Tibial nerve (tissue), 4 donors: ENCODE data around the gene MRPL44. TPM values are rescaled to one million over a fixed set of nuclear protein-coding genes. Genes with fewer than 3 reads are reported as not detected.

Experiments
- DNase-seq, 2 donors: peaks; one replicate each; pipeline ENCODE4 v3.0.0-alpha.2; 2019; ENCODE audit warnings: low spot score in 2 of 2
- H3K27ac ChIP-seq, 4 donors: fragments of 200-600 bp; sonication (generic) in 3 of 4; one replicate each; pipeline ENCODE4 v1.5.1; 2017 to 2019; ENCODE audit warnings: mild to moderate bottlenecking in 1 of 4
- H3K27me3 ChIP-seq, 2 donors: fragments of 200-600 bp; sonication (generic) in 1 of 2; one replicate each; pipeline versions ENCODE4 v1.5.1 to v1.6.0; 2017 to 2019
- H3K36me3 ChIP-seq, 3 donors: fragments of 200-600 bp; sonication (generic); one replicate each; pipeline ENCODE4 v1.5.1; 2018 to 2019
- H3K4me1 ChIP-seq, 4 donors: fragments of 200-600 bp; sonication (generic) in 3 of 4; one replicate each; pipeline ENCODE4 v1.5.1; 2017 to 2019
- H3K4me3 ChIP-seq, 4 donors: fragments of 200-600 bp; sonication (generic) in 3 of 4; one replicate each; pipeline ENCODE4 v1.5.1; 2017 to 2019; ENCODE audit warnings: mild to moderate bottlenecking in 1 of 4, moderate library complexity in 1 of 4
- H3K9me3 ChIP-seq, 4 donors: fragments of 200-600 bp; sonication (generic) in 3 of 4; one replicate each; pipeline ENCODE4 v1.5.1; 2017 to 2019
- EP300 ChIP-seq, 2 donors: sonication (generic); formaldehyde crosslinking; IDR thresholded peaks; one replicate each; pipeline ENCODE4 v1.6.1; 2017; ENCODE audit warnings: antibody characterized with exemption in 2 of 2, mild to moderate bottlenecking in 1 of 2
- POLR2A ChIP-seq, 2 donors: fragments of 450-650 bp; IDR thresholded peaks; one replicate each; pipeline ENCODE4 v1.6.1; 2017; ENCODE audit warnings: antibody characterized with exemption in 2 of 2, mild to moderate bottlenecking in 2 of 2, moderate library complexity in 2 of 2
- WGBS, 2 donors: methylation state at CpG; one replicate each; pipeline ENCODE4 v1.1.5; 2018; 5-methylcytosine and 5-hydroxymethylcytosine counted together
- total RNA-seq, 4 donors: library from RNA; depleted of rRNA; stranded (reverse); fragments of >200 nt; gene quantifications; one replicate each; pipeline ENCODE4 v1.1.0, GENCODE V29; 2016
- TF ChIP-seq, protein P1 (sequence below), 5 experiments: fragments of 200-600 bp in 3 of 5; fragments of 450-650 bp in 2 of 5; sonication (generic) in 3 of 5; IDR thresholded peaks; one replicate each; pipeline ENCODE4 v1.5.1; 2016 to 2019; ENCODE audit warnings: antibody characterized with exemption in 5 of 5, mild to moderate bottlenecking in 3 of 5, moderate library complexity in 2 of 5

MRPL44 gene
- total RNA-seq, 4 donors from 2014 or later: 17.7 to 27.3 (median 20.2) TPM

DNA sequence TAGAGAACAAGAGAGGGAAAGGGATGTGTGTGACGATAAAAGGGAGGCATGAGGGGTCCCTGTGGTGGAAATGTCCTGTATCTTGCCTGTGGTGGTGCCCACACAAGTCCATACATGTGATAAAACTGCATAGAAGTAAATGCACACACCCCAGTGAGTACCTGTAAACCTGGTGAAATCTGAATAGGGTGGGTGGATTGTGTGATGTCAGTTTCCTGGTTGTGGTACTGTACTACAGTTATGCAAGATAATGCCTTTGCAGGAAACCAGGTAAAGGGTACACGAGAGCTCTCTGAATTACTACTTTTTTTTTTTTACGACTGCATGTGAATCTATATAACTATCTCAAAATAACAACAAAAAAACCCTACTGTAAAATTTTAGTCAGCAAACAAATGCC is 59.7 kb downstream of the MRPL44 start:
- Histone ChIP-seq H3K9me3 (no peaks in the 10 kb centered on the region), H3K27ac (no peak overlapping the region), H3K4me3 (no peak overlapping the region), H3K36me3 (no peaks in the 10 kb centered on the region), H3K27me3 (no peaks in the 10 kb centered on the region), H3K4me1 (no peaks in the 10 kb centered on the region)
- TF ChIP-seq POLR2A (IDR thresholded peaks at IDR 0.05) (no peak), EP300 (IDR thresholded peaks at IDR 0.05) (no peak)
- TF ChIP-seq, protein P1, sequence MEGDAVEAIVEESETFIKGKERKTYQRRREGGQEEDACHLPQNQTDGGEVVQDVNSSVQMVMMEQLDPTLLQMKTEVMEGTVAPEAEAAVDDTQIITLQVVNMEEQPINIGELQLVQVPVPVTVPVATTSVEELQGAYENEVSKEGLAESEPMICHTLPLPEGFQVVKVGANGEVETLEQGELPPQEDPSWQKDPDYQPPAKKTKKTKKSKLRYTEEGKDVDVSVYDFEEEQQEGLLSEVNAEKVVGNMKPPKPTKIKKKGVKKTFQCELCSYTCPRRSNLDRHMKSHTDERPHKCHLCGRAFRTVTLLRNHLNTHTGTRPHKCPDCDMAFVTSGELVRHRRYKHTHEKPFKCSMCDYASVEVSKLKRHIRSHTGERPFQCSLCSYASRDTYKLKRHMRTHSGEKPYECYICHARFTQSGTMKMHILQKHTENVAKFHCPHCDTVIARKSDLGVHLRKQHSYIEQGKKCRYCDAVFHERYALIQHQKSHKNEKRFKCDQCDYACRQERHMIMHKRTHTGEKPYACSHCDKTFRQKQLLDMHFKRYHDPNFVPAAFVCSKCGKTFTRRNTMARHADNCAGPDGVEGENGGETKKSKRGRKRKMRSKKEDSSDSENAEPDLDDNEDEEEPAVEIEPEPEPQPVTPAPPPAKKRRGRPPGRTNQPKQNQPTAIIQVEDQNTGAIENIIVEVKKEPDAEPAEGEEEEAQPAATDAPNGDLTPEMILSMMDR (IDR thresholded peaks at IDR 0.05): no peak
- DNase-seq: no peak
- WGBS, 2 donors: 59 to 63% methylated on average over 3 of the region's 3 CpGs

Other genes with a start within 250 kb of the MRPL44 start
- 1 to 10 TPM in 2 of 4 donors, under 1 TPM in 1, not detected in 1; 0.59 to 1.5 (median 1.0) TPM for gene AP1S3, start 119.9 kb upstream of the MRPL44 start, total RNA-seq
- 10 to 100 TPM; 33.1 to 61.8 (median 50.4) TPM for gene WDFY1, start 12.1 kb upstream of the MRPL44 start, total RNA-seq
- gene SERPINE2, start 81.8 kb downstream of the MRPL44 start, total RNA-seq: 10 to 100 TPM; 25.5 to 94.5 (median 38.5) TPM